ENCODE results near the gene MNAT1.
"Not testable (repeated sequence)": the region's sequence is repeated elsewhere in the genome, so short reads cannot be mapped to it uniquely, and the experiment has no call there.

The MNAT1 gene

GRCh38 chr14:60807247-60807646, 72.7 kb downstream of the MNAT1 start:
- DNase-seq: no peak

GRCh38 chr14:60807971-60808370, 73.4 kb downstream of the MNAT1 start:
- DNase-seq: no peak

GRCh38 chr14:60812987-60813386, 78.4 kb downstream of the MNAT1 start:
- DNase-seq: peak; percentile 16

GRCh38 chr14:60815371-60815770, 80.8 kb downstream of the MNAT1 start:
- no peak for DNase-seq

- DNase-seq: no peak
Observed at GRCh38 chr14:60817113-60817512, 82.6 kb downstream of the MNAT1 start.

- DNase-seq: no peak
Observed at GRCh38 chr14:60819575-60819974, 85.0 kb downstream of the MNAT1 start.

- DNase-seq: peak; percentile 23
Observed at GRCh38 chr14:60838601-60839000, 104.0 kb downstream of the MNAT1 start.

- no peak for DNase-seq
Observed at GRCh38 chr14:60839057-60839456, 104.5 kb downstream of the MNAT1 start.

- peak; percentile 67 for DNase-seq
Observed at GRCh38 chr14:60839657-60840056, 105.1 kb downstream of the MNAT1 start.

- DNase-seq: peak; percentile 16
Observed at GRCh38 chr14:60840313-60840712, 105.8 kb downstream of the MNAT1 start.

GRCh38 chr14:60845523-60845922, 111.0 kb downstream of the MNAT1 start:
- no peak for DNase-seq

- DNase-seq: no peak
Observed at GRCh38 chr14:60848066-60848465, 113.5 kb downstream of the MNAT1 start.

- DNase-seq: not testable (repeated sequence)
Observed at GRCh38 chr14:60851692-60852091, 117.1 kb downstream of the MNAT1 start.

- DNase-seq: no peak
Observed at GRCh38 chr14:60856111-60856510, 121.5 kb downstream of the MNAT1 start.

- no peak for DNase-seq
Observed at GRCh38 chr14:60859525-60859924, 125.0 kb downstream of the MNAT1 start.

GRCh38 chr14:60861545-60862140, 127.1 kb downstream of the MNAT1 start:
- no peak for DNase-seq

GRCh38 chr14:60862283-60862682, 127.7 kb downstream of the MNAT1 start:
- peak; percentile 54 for DNase-seq

- peak; percentile 19 for DNase-seq
Observed at GRCh38 chr14:60863249-60863648, 128.7 kb downstream of the MNAT1 start.

GRCh38 chr14:60865378-60866127, 131.0 kb downstream of the MNAT1 start:
- no peak for DNase-seq

GRCh38 chr14:60867503-60868172, 133.1 kb downstream of the MNAT1 start:
- DNase-seq: peak; percentile 28

GRCh38 chr14:60878121-60878520, 143.6 kb downstream of the MNAT1 start:
- no peak for DNase-seq

GRCh38 chr14:60878536-60878935, 144.0 kb downstream of the MNAT1 start:
- no peak for DNase-seq

- no peak for DNase-seq
Observed at GRCh38 chr14:60882219-60882618, 147.7 kb downstream of the MNAT1 start.

- DNase-seq: no peak
Observed at GRCh38 chr14:60884134-60884533, 149.6 kb downstream of the MNAT1 start.

All from femur (tissue), 1 donor.